Measurements from ENCODE around the gene SYK.

DNA sequence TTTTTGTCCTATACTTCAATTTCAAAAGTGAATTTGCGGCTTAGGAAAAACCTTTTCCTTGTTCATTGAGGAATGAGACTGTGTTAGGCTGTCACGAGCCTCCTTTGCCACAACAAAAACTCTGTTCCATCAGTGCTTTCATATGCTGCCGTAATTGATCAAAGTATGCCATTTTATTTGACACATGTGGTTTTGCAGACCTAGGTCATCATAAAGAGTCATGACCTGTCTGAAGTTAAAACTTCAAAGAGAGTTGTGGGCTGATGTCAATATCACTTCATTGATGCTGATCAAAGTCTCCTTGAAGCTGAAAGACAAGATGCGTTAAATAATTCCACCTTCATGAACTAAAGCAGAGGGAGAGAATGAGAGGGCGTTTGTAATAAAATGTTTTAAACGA lies 55.5 kb downstream of the SYK start:
- TF ChIP-seq, protein P1, sequence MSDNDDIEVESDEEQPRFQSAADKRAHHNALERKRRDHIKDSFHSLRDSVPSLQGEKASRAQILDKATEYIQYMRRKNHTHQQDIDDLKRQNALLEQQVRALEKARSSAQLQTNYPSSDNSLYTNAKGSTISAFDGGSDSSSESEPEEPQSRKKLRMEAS (IDR thresholded peaks at IDR 0.05; ENCODE audit: low read depth, low read length) = no peak
- TF ChIP-seq, protein P2, sequence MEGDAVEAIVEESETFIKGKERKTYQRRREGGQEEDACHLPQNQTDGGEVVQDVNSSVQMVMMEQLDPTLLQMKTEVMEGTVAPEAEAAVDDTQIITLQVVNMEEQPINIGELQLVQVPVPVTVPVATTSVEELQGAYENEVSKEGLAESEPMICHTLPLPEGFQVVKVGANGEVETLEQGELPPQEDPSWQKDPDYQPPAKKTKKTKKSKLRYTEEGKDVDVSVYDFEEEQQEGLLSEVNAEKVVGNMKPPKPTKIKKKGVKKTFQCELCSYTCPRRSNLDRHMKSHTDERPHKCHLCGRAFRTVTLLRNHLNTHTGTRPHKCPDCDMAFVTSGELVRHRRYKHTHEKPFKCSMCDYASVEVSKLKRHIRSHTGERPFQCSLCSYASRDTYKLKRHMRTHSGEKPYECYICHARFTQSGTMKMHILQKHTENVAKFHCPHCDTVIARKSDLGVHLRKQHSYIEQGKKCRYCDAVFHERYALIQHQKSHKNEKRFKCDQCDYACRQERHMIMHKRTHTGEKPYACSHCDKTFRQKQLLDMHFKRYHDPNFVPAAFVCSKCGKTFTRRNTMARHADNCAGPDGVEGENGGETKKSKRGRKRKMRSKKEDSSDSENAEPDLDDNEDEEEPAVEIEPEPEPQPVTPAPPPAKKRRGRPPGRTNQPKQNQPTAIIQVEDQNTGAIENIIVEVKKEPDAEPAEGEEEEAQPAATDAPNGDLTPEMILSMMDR (IDR thresholded peaks at IDR 0.05; ENCODE audit: low read depth, low read length) = no peak
- no peak for TF ChIP-seq POLR2A (IDR thresholded peaks at IDR 0.05; ENCODE audit: extremely low read depth, insufficient read length)

Data from NB4 (cell line).